ENCODE results near the gene SMIM20.

GRCh38 chr4:25908491-25908901 is 5.5 kb upstream of the SMIM20 start:
- TF ChIP-seq, protein P1, sequence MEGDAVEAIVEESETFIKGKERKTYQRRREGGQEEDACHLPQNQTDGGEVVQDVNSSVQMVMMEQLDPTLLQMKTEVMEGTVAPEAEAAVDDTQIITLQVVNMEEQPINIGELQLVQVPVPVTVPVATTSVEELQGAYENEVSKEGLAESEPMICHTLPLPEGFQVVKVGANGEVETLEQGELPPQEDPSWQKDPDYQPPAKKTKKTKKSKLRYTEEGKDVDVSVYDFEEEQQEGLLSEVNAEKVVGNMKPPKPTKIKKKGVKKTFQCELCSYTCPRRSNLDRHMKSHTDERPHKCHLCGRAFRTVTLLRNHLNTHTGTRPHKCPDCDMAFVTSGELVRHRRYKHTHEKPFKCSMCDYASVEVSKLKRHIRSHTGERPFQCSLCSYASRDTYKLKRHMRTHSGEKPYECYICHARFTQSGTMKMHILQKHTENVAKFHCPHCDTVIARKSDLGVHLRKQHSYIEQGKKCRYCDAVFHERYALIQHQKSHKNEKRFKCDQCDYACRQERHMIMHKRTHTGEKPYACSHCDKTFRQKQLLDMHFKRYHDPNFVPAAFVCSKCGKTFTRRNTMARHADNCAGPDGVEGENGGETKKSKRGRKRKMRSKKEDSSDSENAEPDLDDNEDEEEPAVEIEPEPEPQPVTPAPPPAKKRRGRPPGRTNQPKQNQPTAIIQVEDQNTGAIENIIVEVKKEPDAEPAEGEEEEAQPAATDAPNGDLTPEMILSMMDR (IDR thresholded peaks at IDR 0.05; ENCODE audit: borderline replicate concordance, extremely low read depth, low read length, poor library complexity, severe bottlenecking) = no peak
- TF ChIP-seq EZH2 (IDR thresholded peaks at IDR 0.05; ENCODE audit: borderline replicate concordance, low read depth, low read length, severe bottlenecking) = no peak
